SH-SY5Y (cell line): ENCODE data around the gene RPS6KA2.

Experiments
- GATA2 ChIP-seq: IDR thresholded peaks from 2 replicates; pipeline ENCODE4 v1.6.1; 2011; ENCODE audit warnings: mild to moderate bottlenecking, low read depth, low read length
- GATA3 ChIP-seq: IDR thresholded peaks from 2 replicates; pipeline ENCODE4 v1.6.1; 2011; ENCODE audit warnings: low read depth, mild to moderate bottlenecking, low read length, moderate library complexity

GRCh38 chr6:166433096-166433495 lies 194.0 kb downstream of the RPS6KA2 start:
- TF ChIP-seq GATA2 = no peak
- no peak for TF ChIP-seq GATA3
